Upper lobe of left lung (tissue), 4 donors: ENCODE data around the gene IGSF21.

Source experiments
- CTCF ChIP-seq, 6 experiments: fragments of 450-650 bp in 4 of 6; fragments of 200-600 bp in 2 of 6; sonication (generic) in 2 of 6; IDR thresholded peaks; one replicate each; pipeline ENCODE4 v1.5.1; 2016 to 2019; ENCODE audit warnings: antibody characterized with exemption in 6 of 6
- POLR2A ChIP-seq, 4 donors: fragments of 450-650 bp; IDR thresholded peaks; one replicate each; pipeline ENCODE4 v1.5.1; 2016 to 2017; ENCODE audit warnings: antibody characterized with exemption in 4 of 4, mild to moderate bottlenecking in 2 of 4
- POLR2AphosphoS5 ChIP-seq, 2 donors: sonication (generic); formaldehyde crosslinking; IDR thresholded peaks; one replicate each; pipeline ENCODE4 v1.5.1; 2017; ENCODE audit warnings: antibody characterized with exemption in 2 of 2

- TF ChIP-seq CTCF (IDR thresholded peaks at IDR 0.05) (no peak), POLR2A (IDR thresholded peaks at IDR 0.05) (no peak), POLR2AphosphoS5 (IDR thresholded peaks at IDR 0.05) (no peak)
These were observed 158.8 kb downstream of the IGSF21 start for GRCh38 chr1:18266391-18266790.
